ENCODE measurements around the gene COL5A1. TPM values are rescaled to one million over a fixed set of nuclear protein-coding genes. Genes with fewer than 3 reads are reported as not detected.

The COL5A1 gene
- total and polyA plus RNA-seq, 2 donors (not counting 1 experiment from before 2014, with no cell fraction given), result 72.8 to 109 TPM

GRCh38 chr9:134881313-134881670 is 239.7 kb downstream of the COL5A1 start:
- H3K9me3 ChIP-seq (ENCODE audit: control insufficient read depth, insufficient read depth, low read depth, low read length), result no peaks in the 10 kb centered on the region
- H3K27me3 ChIP-seq (ENCODE audit: control insufficient read depth, insufficient read depth, low read length), result no peaks in the 10 kb centered on the region
- no peak overlapping the region for H2AFZ ChIP-seq (ENCODE audit: low read length)
- H3K27ac ChIP-seq (ENCODE audit: insufficient read depth, low read length), result no peak overlapping the region
- no peak overlapping the region for H3K4me3 ChIP-seq (replicated peaks in 1 of 4; ENCODE audit: control extremely low read depth in 1 of 4, insufficient read depth in 1 of 4, low read depth in 3 of 4, low read length in 4 of 4)
- no peaks in the 10 kb centered on the region for H3K79me2 ChIP-seq (ENCODE audit: control insufficient read depth, insufficient read depth, low read length)
- no peaks in the 10 kb centered on the region for H3K4me1 ChIP-seq (ENCODE audit: control insufficient read depth, extremely low read depth, insufficient read depth, low read length)
- H3K36me3 ChIP-seq (ENCODE audit: control insufficient read depth, insufficient read depth, low read length), result no peaks in the 10 kb centered on the region
- no peak for DNase-seq (ENCODE audit: low read depth in 2 of 2)
- H4K20me1 ChIP-seq (ENCODE audit: control insufficient read depth, extremely low read depth, insufficient read depth, low read length), result no peaks in the 10 kb centered on the region
- H3K9ac ChIP-seq (ENCODE audit: insufficient read depth, low read length), result no peak overlapping the region
- no peak for TF ChIP-seq CTCF (conservative IDR thresholded peaks at IDR 0.05 in 1 of 2, IDR thresholded peaks at IDR 0.05 in 1 of 2; ENCODE audit: low read depth in 1 of 2, low read length in 2 of 2)
- no peak for TF ChIP-seq EZH2 (IDR thresholded peaks at IDR 0.05; ENCODE audit: low read length, missing control alignments)
- H3K4me2 ChIP-seq (ENCODE audit: extremely low read depth, insufficient read depth, low read length), result no peak overlapping the region

GRCh38 chr9:134882204-134882785 is 240.7 kb downstream of the COL5A1 start:
- H3K4me3 ChIP-seq (replicated peaks in 1 of 4; ENCODE audit: control extremely low read depth in 1 of 4, insufficient read depth in 1 of 4, low read depth in 3 of 4, low read length in 4 of 4), result no peak overlapping the region

More at GRCh38 chr9:134882204-134882785, 240.7 kb downstream of the COL5A1 start:
- Histone ChIP-seq H2AFZ (ENCODE audit: low read length) (no peak overlapping the region), H3K27me3 (ENCODE audit: control insufficient read depth, insufficient read depth, low read length) (no peaks in the 10 kb centered on the region), H3K4me1 (ENCODE audit: control insufficient read depth, extremely low read depth, insufficient read depth, low read length) (no peaks in the 10 kb centered on the region), H4K20me1 (ENCODE audit: control insufficient read depth, extremely low read depth, insufficient read depth, low read length) (no peaks in the 10 kb centered on the region), H3K27ac (ENCODE audit: insufficient read depth, low read length) (no peak overlapping the region), H3K4me2 (ENCODE audit: extremely low read depth, insufficient read depth, low read length) (no peak overlapping the region), H3K36me3 (ENCODE audit: control insufficient read depth, insufficient read depth, low read length) (no peaks in the 10 kb centered on the region), H3K9me3 (ENCODE audit: control insufficient read depth, insufficient read depth, low read depth, low read length) (no peaks in the 10 kb centered on the region), H3K9ac (ENCODE audit: insufficient read depth, low read length) (no peak overlapping the region), H3K79me2 (ENCODE audit: control insufficient read depth, insufficient read depth, low read length) (no peaks in the 10 kb centered on the region)
- TF ChIP-seq EZH2 (IDR thresholded peaks at IDR 0.05; ENCODE audit: low read length, missing control alignments) (no peak), CTCF (conservative IDR thresholded peaks at IDR 0.05 in 1 of 2, IDR thresholded peaks at IDR 0.05 in 1 of 2; ENCODE audit: low read depth in 1 of 2, low read length in 2 of 2) (no peak)
- DNase-seq (ENCODE audit: low read depth in 2 of 2), result no peak

Measured in fibroblast of lung (primary cell).